Measurements from ENCODE around the gene TMBIM1. TPM values are rescaled to one million over a fixed set of nuclear protein-coding genes. Genes with fewer than 3 reads are reported as not detected.
"Not testable (repeated sequence)": the region's sequence is repeated elsewhere in the genome, so short reads cannot be mapped to it uniquely, and the experiment has no call there.

TMBIM1 gene
- total and polyA plus RNA-seq, 5 experiments from 2014 or later: 75.8 to 114 (median 95.1) TPM

GRCh38 chr2:218315397-218315796 lies 23.1 kb upstream of the TMBIM1 start:
- peaks cover 28 to 51% (median 42%) of the 10 kb centered on the region in 4 donors for H3K4me1 Mint-ChIP-seq
- no peak for DNase-seq
- no peaks in the 10 kb centered on the region for H3K9me3 Mint-ChIP-seq
- peaks cover 0 to 1% (median 0%) of the 10 kb centered on the region in 5 donors for H3K27me3 Mint-ChIP-seq
- peak overlapping the region in 1 of 10 donors; percentile 75 for H3K4me3 Mint-ChIP-seq
- ATAC-seq: no peak
- POLR2A ChIA-PET: interaction anchor here (0.6 to 3.3 kb wide), 4 partner anchors 8 to 576 kb away, joined by 3 to 31 read pairs (median 11); no protein-coding TSS in a partner anchor
- peaks cover 0 to 3% (median 0%) of the 10 kb centered on the region in 3 donors for H3K36me3 Mint-ChIP-seq
- H3K27ac Mint-ChIP-seq: peak overlapping the region; percentile 94 to 99 (median 99)

GRCh38 chr2:218314764-218315163 lies 22.5 kb upstream of the TMBIM1 start:
- ATAC-seq, H3K9me3 Mint-ChIP-seq, H3K36me3 Mint-ChIP-seq, H3K4me3 Mint-ChIP-seq, H3K27me3 Mint-ChIP-seq, DNase-seq: not testable (repeated sequence)
- POLR2A ChIA-PET: interaction anchor here (0.6 to 3.3 kb wide), 3 partner anchors 16 to 577 kb away, joined by 3 to 31 read pairs (median 3); no protein-coding TSS in a partner anchor
- peak overlapping the region; percentile 33 to 99 (median 88) for H3K27ac Mint-ChIP-seq
- peaks cover 28 to 45% (median 35%) of the 10 kb centered on the region in 4 donors for H3K4me1 Mint-ChIP-seq

- peak overlapping the region in 7 of 10 donors; percentile 6 to 75 (median 34) for H3K27ac Mint-ChIP-seq
- H3K9me3 Mint-ChIP-seq: no peaks in the 10 kb centered on the region
- ATAC-seq: no peak
- no peak overlapping the region for H3K4me3 Mint-ChIP-seq
- H3K27me3 Mint-ChIP-seq: peaks cover 0 to 1% (median 0%) of the 10 kb centered on the region in 5 donors
- DNase-seq: no peak
- H3K4me1 Mint-ChIP-seq: peaks cover 29 to 44% (median 31%) of the 10 kb centered on the region in 4 donors
- no peaks in the 10 kb centered on the region for H3K36me3 Mint-ChIP-seq
- POLR2A ChIA-PET: interaction anchor here (0.6 to 0.7 kb wide), 4 partner anchors 10 to 87 kb away, joined by 3 to 8 read pairs (median 4); no protein-coding TSS in a partner anchor
Observed at GRCh38 chr2:218313356-218313755, 21.1 kb upstream of the TMBIM1 start.

GRCh38 chr2:218312267-218312756 lies 20.0 kb upstream of the TMBIM1 start:
- Mint-ChIP-seq H3K4me3 (no peak overlapping the region), H3K9me3 (no peaks in the 10 kb centered on the region), H3K27me3 (peaks cover 0 to 1% (median 0%) of the 10 kb centered on the region in 5 donors), H3K27ac (peak overlapping the region in 8 of 10 donors; percentile 34 to 78 (median 58)), H3K36me3 (no peaks in the 10 kb centered on the region), H3K4me1 (peaks cover 25 to 44% (median 28%) of the 10 kb centered on the region in 4 donors)
- DNase-seq (no peak), ATAC-seq (no peak)
- POLR2A ChIA-PET: interaction anchor here (0.7 to 1.2 kb wide), 4 partner anchors 10 to 278 kb away, joined by 3 to 5 read pairs (median 3); no protein-coding TSS in a partner anchor

GRCh38 chr2:218311541-218312266 lies 19.4 kb upstream of the TMBIM1 start:
- not testable (repeated sequence) for H3K9me3 Mint-ChIP-seq, DNase-seq, H3K27me3 Mint-ChIP-seq, ATAC-seq, H3K4me3 Mint-ChIP-seq, H3K36me3 Mint-ChIP-seq
- Mint-ChIP-seq H3K27ac (peak overlapping the region in 9 of 10 donors; percentile 15 to 78 (median 41)), H3K4me1 (peaks cover 21 to 38% (median 22%) of the 10 kb centered on the region in 4 donors)
- POLR2A ChIA-PET: interaction anchor here (0.8 to 1.2 kb wide), 2 partner anchors 11 to 14 kb away, joined by 3 to 5 read pairs; no protein-coding TSS in a partner anchor

- Mint-ChIP-seq H3K9me3 (no peaks in the 10 kb centered on the region), H3K4me1 (peaks cover 14 to 31% (median 18%) of the 10 kb centered on the region in 4 donors), H3K27me3 (no peaks in the 10 kb centered on the region), H3K36me3 (no peaks in the 10 kb centered on the region), H3K27ac (peak overlapping the region in 5 of 10 donors; percentile 6 to 64 (median 35)), H3K4me3 (no peak overlapping the region)
- POLR2A ChIA-PET: no interaction called here
- no peak for ATAC-seq
- no peak for DNase-seq
Observed at GRCh38 chr2:218310853-218311540, 18.7 kb upstream of the TMBIM1 start.

GRCh38 chr2:218307415-218308090 lies 15.2 kb upstream of the TMBIM1 start:
- Mint-ChIP-seq H3K27me3 (no peaks in the 10 kb centered on the region), H3K9me3 (no peaks in the 10 kb centered on the region), H3K36me3 (no peaks in the 10 kb centered on the region), H3K27ac (peak overlapping the region in 6 of 10 donors; percentile 19 to 60 (median 46)), H3K4me1 (peaks cover 7 to 18% (median 12%) of the 10 kb centered on the region in 4 donors), H3K4me3 (peak overlapping the region in 2 of 10 donors; percentile 5 to 28)
- ATAC-seq (no peak), DNase-seq (peak in 1 of 10 donors; percentile 55)
- POLR2A ChIA-PET: interaction anchor here (0.7 to 2.1 kb wide), 6 partner anchors 9 to 92 kb away, joined by 3 to 14 read pairs (median 4); partner anchors contain the start of gene CTDSP1

GRCh38 chr2:218306184-218306920 lies 14.0 kb upstream of the TMBIM1 start:
- Mint-ChIP-seq H3K27me3 (no peaks in the 10 kb centered on the region), H3K36me3 (no peaks in the 10 kb centered on the region), H3K9me3 (no peaks in the 10 kb centered on the region), H3K27ac (peak overlapping the region in 1 of 10 donors; percentile 25), H3K4me1 (peaks cover 9 to 21% (median 14%) of the 10 kb centered on the region in 4 donors), H3K4me3 (no peak overlapping the region)
- DNase-seq (no peak), ATAC-seq (no peak)
- POLR2A ChIA-PET: interaction anchor here (2.1 kb wide), 1 partner anchor 10 kb away, joined by 14 read pairs; no protein-coding TSS in a partner anchor

- peak overlapping the region in 2 of 10 donors; percentile 13 to 25 for H3K27ac Mint-ChIP-seq
Observed at GRCh38 chr2:218305383-218305782, 13.1 kb upstream of the TMBIM1 start.

GRCh38 chr2:218301176-218301819 lies 9.0 kb upstream of the TMBIM1 start:
- Mint-ChIP-seq H3K4me1 (peaks cover 6 to 11% (median 7%) of the 10 kb centered on the region in 4 donors), H3K27ac (peak overlapping the region in 9 of 10 donors; percentile 2 to 92 (median 66)), H3K9me3 (no peaks in the 10 kb centered on the region), H3K36me3 (no peaks in the 10 kb centered on the region), H3K4me3 (no peak overlapping the region), H3K27me3 (no peaks in the 10 kb centered on the region)
- DNase-seq: peak; percentile 65 to 93 (median 86)
- peak; percentile 92 to 99 for ATAC-seq
- POLR2A ChIA-PET: interaction anchor here (0.6 to 3.2 kb wide), 10 partner anchors 15 to 107 kb away, joined by 3 to 21 read pairs (median 4); partner anchors contain the start of gene CATIP

More at GRCh38 chr2:218305383-218305782, 13.1 kb upstream of the TMBIM1 start:
- no peaks in the 10 kb centered on the region for H3K27me3 Mint-ChIP-seq
- peaks cover 12 to 26% (median 16%) of the 10 kb centered on the region in 4 donors for H3K4me1 Mint-ChIP-seq
- ATAC-seq (no peak), DNase-seq (no peak)
- no peaks in the 10 kb centered on the region for H3K9me3 Mint-ChIP-seq
- H3K4me3 Mint-ChIP-seq: no peak overlapping the region
- no peaks in the 10 kb centered on the region for H3K36me3 Mint-ChIP-seq
- POLR2A ChIA-PET: no interaction called here

- no peak for DNase-seq
- H3K9me3 Mint-ChIP-seq: no peaks in the 10 kb centered on the region
- POLR2A ChIA-PET: interaction anchor here (1.6 to 4.8 kb wide), 3 partner anchors 28 to 56 kb away, joined by 4 to 27 read pairs (median 21); partner anchors contain the start of gene CATIP
- no peak for ATAC-seq
- no peaks in the 10 kb centered on the region for H3K36me3 Mint-ChIP-seq
- H3K27me3 Mint-ChIP-seq: no peaks in the 10 kb centered on the region
- peak overlapping the region in 2 of 10 donors; percentile 42 to 44 for H3K27ac Mint-ChIP-seq
- no peak overlapping the region for H3K4me3 Mint-ChIP-seq
- H3K4me1 Mint-ChIP-seq: peaks cover 6 to 8% (median 7%) of the 10 kb centered on the region in 4 donors
Observed at GRCh38 chr2:218300141-218300540, 7.8 kb upstream of the TMBIM1 start.

Measured in naive thymus-derived CD8-positive, alpha-beta T cell (primary cell).